Measurements from ENCODE around the gene PCBP3.
A peak's percentile ranks its signal among the peaks of the same experiment; 100 is the strongest.
"Not testable (repeated sequence)": the region's sequence is repeated elsewhere in the genome, so short reads cannot be mapped to it uniquely, and the experiment has no call there.

PCBP3 gene

DNA sequence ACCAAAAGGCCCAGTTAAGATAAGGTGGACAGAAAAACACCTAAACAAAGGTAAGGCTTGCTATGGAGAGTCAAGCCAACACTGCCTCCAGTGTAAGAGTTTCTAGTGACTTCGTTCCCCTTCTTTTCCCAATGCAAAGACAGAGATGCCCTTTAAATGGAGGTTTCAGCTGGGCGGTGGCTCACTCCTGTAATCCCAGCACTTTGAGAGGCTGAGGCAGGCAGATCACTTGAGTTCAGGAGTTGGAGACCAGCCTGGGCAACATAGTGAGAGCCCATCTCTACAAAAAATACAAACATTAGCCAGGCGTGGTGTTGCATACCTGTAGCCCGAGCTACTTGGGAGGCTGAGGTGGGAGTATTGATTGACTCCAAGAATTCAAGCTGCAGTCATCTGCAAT, 314.0 kb downstream of the PCBP3 start:
- no peak for DNase-seq

DNA sequence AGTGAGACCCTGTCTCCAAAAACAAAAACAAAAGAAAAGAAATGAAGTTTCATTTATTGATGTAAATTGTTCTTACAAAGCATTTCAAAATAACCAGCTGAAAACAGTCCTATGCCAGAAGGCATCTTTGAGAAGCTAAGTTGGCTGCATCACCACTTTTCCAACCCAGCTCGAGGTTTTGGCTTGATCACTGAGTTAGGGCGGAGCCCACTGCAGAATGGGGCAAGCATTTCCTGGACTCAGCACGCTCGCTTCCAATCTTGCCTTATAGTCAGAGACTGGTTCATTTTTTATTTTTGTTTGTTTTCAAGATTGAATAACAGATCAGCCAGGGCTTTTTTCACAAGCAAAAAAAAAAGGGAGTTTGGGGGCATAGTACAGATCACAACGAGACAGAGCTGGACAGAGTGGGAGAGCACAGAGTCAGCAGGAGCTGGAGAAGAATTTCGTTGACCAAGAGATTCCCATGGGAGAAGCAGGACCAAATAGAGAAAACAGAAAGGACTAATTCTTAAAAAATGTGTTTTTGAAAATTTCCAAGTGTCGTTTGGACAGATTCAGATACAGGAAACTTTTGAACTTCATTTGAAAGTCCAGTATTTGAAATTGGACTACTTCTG, 314.6 kb downstream of the PCBP3 start:
- DNase-seq = no peak

DNA sequence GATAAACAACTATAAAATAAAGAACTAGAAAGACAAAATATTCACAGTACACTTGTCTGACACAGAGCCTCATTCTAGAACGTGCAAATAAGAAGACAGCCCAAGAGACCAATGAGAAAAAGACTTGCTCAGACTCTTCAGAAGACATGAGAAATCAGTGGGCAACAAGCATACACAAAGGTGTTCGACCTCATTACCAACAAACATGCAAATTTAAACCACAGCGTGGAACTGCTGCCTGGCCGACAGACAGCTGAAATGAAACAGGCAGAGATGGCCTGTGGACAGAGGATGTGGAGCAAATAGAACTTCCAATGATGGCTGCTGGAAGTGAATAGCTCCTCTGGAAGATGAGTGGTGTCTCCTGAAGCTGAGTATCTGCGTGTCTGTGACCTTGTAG, 315.7 kb downstream of the PCBP3 start:
- no peak for DNase-seq

DNA sequence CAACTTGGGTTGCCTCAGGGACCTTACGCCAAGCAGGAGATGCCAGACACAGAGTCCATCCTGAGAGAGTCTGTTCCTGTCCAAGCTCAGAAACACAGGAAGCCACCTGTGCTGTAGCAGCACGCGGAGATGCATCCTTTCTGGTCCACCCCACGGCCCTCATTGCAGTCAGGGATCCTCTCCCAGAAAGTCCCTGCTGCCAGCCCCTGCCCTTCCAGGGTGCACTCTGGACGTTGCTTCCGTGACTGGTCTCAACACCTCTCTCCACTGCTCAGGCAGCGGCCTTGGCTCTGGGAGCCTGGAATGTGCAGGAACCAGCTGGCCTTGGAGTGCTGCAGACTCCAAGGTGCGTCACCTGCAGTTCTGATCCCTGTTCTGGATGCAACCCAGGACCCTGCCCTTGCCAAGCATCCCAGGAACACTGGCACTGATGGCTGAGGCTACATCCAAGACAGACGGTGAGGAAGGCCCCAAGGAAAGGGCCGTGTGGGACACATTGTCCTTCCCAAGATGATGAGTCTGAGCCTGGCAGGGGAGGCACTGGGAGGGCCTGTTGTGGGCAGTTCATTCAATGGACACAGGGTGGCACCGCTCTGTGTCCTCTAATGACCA, 316.4 kb downstream of the PCBP3 start:
- no peak for DNase-seq

DNA sequence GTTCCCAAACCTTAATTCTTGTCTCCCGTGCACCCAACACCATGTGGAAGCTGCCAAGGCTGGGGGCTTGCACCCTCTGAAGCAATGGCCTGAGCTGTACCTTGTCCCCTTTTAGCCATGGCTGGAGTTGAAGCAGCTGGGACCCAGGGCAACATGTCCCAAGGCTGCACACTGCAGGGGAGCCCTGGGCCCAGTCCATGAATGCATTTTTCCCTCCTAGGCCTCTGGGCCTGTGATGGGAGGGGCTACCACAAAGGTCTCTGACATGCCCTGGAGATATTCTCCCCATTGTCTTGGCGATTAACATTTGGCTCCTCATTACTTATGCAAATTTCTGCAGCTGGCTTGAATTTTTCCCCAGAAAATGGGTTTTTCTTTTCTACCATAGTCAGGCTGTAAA, 317.9 kb downstream of the PCBP3 start:
- DNase-seq = not testable (repeated sequence)

DNA sequence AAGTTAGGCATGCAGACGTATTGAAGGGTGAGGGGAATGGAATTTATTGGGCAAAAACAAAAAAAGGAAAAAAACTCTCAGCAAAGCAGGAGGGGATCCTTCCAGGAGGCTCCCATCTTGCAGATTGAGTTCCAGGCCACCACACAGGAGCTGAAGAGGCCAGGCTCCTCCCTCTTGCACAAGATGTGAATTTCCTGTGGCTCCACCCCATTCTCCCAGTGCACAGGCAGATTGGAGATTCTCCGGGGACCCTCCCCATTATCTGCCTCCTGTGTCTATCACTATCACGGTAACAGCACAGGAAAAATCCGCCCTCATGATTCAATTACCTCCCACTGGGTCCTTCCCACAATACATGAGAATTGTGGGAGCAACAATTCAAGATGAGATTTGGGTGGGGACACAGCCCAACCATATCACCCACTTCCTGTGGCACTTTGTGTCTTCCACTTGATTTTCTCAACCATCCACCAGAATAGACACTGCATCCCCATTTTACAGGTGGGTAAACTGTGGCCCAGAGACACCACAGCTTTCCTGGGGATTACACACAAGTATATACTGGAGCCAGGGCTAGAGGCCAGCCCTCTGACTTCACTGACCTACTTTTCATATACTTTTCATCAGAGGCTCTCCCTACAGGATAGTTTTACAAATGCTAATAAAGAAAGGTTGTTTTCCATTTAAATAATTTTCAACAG, 319.2 kb downstream of the PCBP3 start:
- no peak for DNase-seq

DNA sequence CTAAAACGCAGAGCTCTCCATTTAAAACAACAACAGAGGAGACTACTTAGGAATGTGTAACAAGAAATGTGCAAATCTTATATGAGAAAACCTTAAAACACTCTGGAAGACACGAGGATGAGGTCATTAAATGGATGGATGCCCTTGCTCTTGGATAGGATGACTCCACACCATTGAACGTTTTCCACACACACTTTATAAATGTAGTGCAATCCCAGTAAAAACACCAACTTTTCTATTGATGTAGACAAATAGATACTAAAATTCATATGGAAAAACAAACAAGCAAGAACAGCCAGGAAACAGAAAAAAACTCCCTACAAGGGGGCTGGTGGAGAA, 319.7 kb downstream of the PCBP3 start:
- DNase-seq = no peak

DNA sequence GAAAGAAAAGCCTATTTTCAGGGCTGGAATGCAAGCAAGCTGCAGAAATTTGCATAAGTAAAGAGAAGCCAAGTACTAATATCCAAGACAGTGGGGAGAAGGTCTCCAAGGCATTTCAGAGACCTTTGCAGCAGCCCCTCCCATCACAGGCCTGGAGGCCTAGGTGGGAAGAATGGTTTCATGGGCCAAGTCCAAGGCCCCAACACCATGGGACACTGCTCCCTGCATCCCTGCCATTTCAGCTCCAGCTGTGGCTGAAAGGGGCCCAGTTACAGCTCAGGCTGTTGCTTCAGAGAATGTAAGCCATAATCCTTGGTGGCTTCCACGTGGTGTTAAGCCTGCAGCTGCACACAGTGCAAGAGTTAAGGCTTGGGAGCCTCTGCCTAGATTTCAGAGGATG, 321.1 kb downstream of the PCBP3 start:
- no peak for DNase-seq

DNA sequence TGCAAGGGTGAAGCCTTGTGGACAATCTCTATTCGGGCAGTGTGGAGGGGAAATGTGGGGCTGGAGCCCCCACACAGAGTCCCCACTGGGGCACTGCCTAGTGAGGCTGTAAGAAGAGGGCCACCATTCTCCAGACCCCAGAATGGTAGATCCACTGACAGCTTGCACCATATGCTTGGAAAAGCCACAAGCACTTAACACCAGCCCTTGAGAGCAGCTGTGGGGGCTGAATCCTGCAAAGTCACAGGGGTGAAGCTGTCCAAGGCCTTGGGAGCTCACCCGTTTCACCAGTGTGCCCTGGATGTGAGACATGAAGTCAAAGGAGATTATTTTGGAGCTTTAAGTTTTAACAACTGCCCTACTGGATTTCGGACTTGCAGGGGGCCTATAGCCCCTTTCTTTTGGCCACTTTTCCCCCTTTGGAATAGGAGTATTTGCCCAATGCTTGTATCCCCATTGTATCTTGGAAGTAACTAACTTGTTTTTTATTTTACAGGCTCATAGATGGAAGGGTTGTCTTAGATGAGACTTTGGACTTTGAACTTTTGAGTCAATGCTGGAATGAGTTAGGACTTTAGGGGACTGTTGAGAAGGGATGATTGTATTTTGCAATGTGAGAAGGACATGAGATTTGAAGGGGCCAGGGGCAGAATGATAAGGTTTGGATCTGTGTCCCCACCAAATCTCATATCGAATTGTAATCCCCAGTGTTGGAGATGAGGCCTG, 321.7 kb downstream of the PCBP3 start:
- no peak for DNase-seq

DNA sequence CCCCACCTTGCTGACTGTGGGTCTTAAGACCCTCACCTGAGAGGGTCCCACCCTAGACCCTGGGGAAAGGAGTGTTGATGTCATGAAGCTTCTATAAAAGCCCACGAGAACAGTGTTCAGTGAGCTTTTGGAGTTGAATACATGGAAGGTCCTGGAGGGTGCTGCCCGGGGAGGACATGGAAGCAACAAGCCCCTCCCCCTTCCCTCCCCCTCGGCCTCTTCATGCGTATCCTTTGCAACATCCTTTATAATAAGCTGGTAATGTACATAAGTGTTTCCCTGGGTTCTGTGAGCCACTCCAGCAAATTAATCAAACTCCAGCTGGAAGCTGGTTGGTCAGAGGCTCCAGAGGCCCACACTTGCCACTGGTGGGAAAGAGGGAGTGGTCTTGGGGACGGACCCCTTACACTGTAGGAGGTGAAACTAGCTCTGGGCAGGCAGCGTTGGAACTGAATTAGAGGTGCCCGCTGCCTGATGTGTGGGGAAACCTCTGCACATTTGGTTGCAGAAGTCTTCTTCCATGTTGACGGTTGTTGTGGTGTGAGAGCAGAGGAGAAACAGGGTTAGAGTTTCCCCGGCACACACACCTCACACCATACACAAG, 323.4 kb downstream of the PCBP3 start:
- no peak for DNase-seq

DNA sequence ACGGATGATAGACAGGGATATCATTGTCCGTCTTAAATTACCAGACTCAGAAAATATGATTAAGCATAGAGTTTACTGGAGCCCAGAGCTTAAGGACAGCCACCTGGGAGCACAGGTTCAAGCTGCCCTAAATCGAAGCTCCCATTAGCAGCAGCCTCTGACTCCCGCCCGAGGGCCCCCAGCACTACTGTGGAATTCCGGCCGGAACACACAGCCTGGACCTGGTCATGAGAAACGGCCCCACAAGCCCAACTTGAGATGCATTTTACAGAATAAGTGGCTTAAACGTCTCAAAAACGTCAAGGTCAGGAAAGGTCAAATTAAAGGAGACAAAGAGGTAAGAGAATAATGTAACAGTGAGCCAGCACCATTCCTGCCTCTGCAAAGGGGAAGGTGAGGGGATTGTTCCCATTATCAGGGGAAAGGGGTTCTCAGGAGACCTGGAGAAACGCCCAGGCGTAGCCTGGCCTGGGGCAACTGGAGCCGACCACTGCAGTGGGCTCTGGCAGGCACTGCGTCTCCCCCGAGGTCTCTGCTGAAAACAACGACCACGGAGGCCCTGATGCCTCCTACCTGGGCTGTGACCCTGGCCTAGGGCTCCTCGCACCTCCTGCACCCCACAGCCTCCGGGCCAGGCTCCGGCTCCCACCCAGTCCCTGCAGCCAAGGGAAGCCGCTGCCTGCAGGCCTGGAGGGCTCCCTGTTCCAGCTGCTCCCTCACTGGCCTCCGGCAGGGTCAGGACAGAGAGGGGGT, 326.6 kb downstream of the PCBP3 start:
- no peak for DNase-seq

DNA sequence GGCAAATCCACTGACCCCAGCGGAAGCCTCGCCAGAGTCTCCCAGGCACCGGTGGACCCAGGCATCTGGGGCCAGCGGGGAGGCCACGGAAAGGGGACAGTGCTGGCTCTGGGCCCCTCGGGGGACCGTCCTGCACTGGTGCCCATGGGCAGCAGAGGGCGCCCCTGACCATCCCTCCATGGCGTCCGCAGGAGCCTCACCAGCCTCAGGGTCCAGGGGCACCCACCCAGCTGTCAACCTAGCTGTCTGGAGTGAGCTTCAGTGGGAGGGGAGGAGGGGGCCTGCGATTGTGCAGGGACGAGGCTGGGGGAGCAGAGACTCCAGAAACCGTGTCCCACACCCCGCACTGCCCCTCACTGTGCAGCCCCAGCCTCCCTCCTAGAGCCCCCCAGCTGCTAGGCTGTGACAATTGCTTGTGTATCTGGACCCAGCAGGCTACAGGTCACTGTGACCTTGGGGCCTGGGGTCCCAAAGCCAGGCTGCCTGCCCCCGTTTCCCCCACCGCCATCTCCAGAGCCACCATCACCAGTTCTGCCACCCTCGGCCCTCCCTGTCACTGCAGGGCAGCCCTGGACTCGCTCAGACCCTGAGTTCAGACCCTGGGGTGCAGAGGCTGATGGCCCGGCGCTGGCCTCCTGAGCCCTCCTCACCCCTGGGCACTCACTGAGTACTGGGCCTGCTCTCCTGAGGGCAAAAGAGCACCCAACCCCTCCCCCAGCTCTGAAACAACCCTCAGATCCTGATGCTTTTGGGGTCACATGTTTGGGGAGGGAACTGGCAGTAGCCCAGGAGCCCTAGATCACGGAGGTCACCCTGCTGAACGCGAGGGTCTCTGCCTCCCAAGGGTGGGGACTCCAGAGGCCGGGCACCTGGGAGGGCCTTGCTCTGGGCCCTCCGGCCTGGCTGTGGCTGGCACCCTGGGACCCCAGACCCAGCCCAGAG, 327.4 kb downstream of the PCBP3 start:
- peak; percentile 35 for DNase-seq

DNA sequence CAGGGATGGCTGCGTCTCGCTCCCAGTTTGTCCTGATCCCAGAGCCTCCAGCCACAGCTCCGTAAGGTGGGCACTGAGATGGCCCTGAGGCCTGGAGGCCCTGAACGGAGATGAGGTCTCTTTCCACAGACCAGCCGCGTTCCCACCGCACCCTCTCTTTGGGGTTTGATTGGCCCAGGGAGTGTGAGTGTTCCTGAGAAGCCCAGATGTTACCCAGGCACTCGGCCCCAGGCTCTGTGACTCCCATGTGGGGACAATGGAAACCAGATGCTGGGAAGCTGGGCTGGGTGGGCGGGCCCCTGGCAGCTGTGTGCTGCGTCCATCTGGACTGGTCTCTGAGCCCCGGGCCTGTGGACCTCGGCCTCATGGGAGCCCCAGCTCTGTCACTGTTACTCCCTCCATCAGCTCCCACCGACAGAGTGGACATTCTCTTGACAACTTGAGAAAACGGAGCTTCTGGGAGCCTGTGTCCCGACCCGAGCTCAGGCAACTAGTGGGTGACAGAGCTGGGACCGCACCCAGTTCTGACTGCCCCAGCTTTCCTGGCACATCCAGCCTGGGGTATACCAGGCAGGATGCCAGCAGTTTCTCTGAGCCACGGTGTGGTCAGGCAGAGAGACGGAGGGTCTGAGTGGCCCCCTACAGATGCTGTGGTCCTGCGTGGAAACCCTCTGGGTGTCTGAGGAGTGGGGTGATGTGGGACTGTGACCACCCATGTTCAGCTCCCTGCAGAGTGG, 328.3 kb downstream of the PCBP3 start:
- no peak for DNase-seq

DNA sequence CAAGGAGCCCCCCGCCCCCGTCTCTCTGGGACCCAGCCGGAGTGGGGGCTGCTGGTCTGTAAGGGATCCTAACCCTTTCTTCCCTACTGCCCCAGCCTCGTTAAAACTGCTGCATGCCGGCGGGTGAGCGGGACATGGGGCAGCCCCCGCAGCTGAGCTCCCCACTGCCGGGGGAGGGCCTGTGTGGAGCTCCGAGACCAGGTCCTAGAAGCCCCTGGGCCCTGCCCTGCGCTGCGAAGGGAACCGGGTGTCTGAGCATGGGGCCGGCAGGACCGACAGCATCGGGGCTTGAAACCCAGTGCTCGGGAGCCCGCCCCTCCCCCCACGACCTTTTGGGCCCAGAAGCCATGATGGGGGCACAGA, 328.8 kb downstream of the PCBP3 start:
- no peak for DNase-seq

DNA sequence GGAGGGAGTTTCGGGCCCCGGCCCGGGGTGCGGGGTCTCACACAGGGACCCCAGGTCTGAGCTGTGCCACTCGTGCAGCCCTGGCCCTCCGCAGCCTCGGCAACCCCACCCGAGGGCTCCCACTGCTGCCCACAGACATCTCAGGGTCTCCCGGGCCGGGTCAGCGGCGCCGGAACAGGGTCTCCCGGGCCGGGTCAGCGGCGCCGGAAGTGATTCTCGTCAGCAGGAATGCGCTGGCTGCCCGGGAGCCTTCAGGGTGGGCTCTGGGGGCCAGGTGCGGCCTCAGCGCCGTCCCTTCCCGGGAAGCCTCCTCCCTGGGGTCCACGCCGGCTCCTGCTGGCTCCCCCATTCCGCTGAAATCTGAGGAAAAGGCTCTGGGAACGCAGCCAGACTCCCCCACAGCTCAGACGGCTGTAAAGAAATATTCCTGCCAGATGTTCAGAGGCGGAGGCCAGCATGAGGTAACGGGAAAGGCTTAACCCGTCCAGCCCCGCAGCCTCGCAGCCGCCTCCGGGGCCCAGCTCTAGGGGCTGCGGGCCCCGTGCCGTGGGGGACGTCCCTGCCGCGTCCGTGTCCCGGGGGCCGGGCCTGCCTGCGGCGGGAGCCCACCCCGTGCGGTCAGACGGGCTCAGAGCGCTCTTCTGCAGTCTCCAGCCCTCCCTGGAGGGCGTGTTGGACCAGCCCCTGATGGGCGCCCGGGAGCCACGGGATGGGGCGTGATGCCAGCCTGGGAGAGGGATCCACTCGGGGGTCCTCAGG, 329.4 kb downstream of the PCBP3 start:
- DNase-seq = no peak

DNA sequence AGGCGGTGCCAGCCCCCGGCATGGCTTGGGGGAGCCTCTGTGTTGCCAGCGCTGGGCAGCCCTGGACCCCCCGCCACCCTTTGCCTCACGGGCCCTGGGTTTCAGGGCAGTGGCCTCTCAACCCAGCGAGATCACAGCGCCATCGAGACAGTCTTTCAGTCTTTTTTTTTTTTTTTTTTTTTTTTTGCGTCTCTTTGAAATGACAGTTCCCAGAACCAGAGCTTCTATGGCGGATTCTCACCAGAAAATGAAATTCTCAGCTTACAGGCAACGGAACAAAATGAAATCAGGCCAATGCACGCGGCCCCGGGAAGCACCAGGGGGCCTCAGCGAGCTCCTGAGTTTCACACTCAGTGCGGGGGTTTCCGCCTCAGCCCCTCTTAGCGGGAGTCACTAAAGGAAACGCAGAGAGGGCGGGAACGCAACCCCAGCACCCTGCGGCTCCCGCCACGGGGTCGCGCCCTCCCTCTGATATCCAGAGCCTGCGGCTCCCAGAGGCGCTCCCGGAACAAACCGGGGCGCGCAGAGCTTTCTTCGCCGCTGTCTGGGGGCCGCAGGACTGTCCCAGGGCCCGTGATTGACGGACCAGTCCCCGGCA, 330.0 kb downstream of the PCBP3 start:
- DNase-seq = peak; percentile 82

DNA sequence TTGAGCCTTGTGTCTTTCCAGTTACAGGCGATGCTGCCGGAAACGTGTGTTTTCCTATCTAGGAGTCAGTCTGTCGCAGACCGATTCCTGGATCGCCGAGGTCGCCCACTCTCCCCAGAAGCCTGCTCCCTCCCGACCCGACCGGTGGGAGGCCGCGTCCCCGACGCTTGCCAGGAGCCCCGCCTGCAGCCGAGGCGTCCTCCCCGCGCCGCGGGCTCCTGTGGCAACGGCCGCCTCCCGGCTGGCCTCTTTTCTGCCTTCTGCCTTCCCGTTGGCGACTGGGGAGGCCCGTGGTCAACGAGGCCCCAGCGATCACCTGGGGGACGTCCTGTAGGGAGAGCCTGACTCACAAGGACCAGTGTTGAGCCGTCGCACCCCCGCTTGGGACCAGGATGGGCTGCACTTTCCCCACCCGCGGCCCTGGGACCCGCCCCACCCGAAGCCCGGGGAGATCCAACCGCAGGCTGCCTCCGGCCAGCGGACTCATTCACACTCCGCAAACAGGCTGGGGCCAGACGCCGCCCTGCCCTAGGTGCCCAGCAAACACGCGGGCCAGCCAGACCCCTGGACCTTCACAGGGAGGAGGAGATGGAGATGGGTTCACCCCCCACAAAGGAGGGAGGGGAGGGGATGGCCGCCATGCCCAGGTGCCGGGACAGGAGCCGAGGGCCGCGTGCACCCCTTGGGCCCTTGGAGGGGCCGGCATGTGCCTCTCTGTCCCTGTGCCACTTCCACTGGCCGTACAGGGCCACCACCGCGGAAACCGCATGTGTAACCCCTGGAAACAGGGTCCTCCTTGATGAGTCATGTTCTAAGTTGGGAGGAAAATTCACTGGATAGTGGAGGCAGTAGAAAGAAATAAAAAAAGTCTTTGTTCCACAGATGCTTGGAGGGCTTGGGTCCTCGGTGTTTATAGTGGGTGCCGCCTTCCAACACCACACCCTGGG, 330.8 kb downstream of the PCBP3 start:
- no peak for DNase-seq

DNA sequence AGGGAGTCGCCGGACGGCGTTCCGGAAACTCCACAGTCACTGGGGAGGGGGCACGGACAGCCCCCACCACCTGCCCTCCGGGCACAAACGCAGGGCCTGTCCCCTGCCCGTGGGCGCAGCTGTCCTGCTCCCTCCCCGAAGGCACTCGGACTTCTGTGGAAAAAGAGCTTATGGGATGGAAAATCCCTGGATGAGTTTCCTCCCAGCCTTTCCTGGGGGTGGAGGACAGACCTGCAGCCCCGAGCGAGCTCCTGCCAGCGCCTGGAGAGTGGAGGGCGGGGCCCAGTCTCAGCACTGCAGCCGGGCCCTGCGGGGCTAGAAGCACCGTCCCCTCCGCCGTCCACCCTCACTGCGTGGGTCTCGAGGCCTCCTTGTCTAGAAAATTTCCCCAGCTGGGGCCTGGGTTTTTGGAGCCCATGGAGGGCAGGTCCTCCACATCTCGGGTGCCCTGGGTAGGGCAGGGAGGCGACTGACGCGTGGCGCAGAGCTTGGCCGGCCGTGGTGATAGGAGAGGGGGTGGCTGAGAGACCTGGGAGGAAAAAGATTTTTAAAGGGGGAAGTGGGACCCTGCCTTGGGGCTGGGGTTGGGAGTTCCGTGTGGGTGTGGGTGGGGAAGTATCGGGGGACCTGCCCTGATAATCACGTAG, 331.6 kb downstream of the PCBP3 start:
- DNase-seq = no peak
